AML-193 (cell line): ENCODE data around the gene HEXA.

Experiments
- DNase-seq, 2 experiments: peaks; one replicate each; lab custom pipeline; 2025; lab: John Stamatoyannopoulos, UW

HEXA gene

GRCh38 chr15:72319360-72319984, 56.3 kb downstream of the HEXA start:
- no peak for DNase-seq

GRCh38 chr15:72318408-72318942, 57.3 kb downstream of the HEXA start:
- no peak for DNase-seq

- no peak for DNase-seq
Measured at GRCh38 chr15:72315706-72316370, 60.0 kb downstream of the HEXA start.

GRCh38 chr15:72313881-72314280, 61.9 kb downstream of the HEXA start:
- no peak for DNase-seq

- no peak for DNase-seq
Measured at GRCh38 chr15:72313448-72313840, 62.4 kb downstream of the HEXA start.

- peak; percentile 67 to 71 for DNase-seq
Measured at GRCh38 chr15:72312605-72313447, 63.0 kb downstream of the HEXA start.

GRCh38 chr15:72307026-72307425, 68.8 kb downstream of the HEXA start:
- DNase-seq = no peak

- DNase-seq = peak; percentile 50 to 64
Measured at GRCh38 chr15:72306211-72306785, 69.5 kb downstream of the HEXA start.

GRCh38 chr15:72304596-72304995, 71.2 kb downstream of the HEXA start:
- DNase-seq = no peak

GRCh38 chr15:72302955-72303354, 72.9 kb downstream of the HEXA start:
- DNase-seq = no peak
